Activated CD4-positive, alpha-beta T cell treated with anti-CD3 and anti-CD28 coated beads, Interleukin-2, amount 10 ng/mL, durations not matched to agents 24 days and 14 days (primary cell): ENCODE measurements around the gene TMEM200C. TPM values are rescaled to one million over a fixed set of nuclear protein-coding genes. Genes with fewer than 3 reads are reported as not detected.

Source experiments
- DNase-seq: peaks from one replicate; pipeline ENCODE4 v3.0.0; 2022
- H3K27ac Mint-ChIP-seq: one replicate; pipeline ENCODE4 v1.8.0; 2022; ENCODE audit warnings: mild to moderate bottlenecking, mixed read lengths
- H3K27me3 Mint-ChIP-seq: one replicate; pipeline ENCODE4 v1.8.0; 2022; ENCODE audit warnings: mixed read lengths
- H3K36me3 Mint-ChIP-seq: one replicate; pipeline ENCODE4 v1.8.0; 2022; ENCODE audit warnings: low read depth, mild to moderate bottlenecking, mixed read lengths
- H3K4me1 Mint-ChIP-seq: one replicate; pipeline ENCODE4 v1.8.0; 2021; ENCODE audit warnings: mixed read lengths
- H3K4me3 Mint-ChIP-seq: one replicate; pipeline ENCODE4 v1.8.0; 2022; ENCODE audit warnings: mild to moderate bottlenecking, moderate library complexity, mixed read lengths
- H3K9me3 Mint-ChIP-seq: one replicate; pipeline ENCODE4 v1.8.0; 2021; ENCODE audit warnings: mixed read lengths
- intact Hi-C: fragments of 100-400 bp; cut with micrococcal nuclease; formaldehyde crosslinking; loops from one replicate; pipeline ENCODE4 v1.15.1; 2023
- total RNA-seq: library from RNA; stranded (reverse); gene quantifications from 2 replicates; pipeline ENCODE4 v1.2.3, GENCODE V29; 2022

TMEM200C gene
- total RNA-seq: not detected in 2 replicates

DNA sequence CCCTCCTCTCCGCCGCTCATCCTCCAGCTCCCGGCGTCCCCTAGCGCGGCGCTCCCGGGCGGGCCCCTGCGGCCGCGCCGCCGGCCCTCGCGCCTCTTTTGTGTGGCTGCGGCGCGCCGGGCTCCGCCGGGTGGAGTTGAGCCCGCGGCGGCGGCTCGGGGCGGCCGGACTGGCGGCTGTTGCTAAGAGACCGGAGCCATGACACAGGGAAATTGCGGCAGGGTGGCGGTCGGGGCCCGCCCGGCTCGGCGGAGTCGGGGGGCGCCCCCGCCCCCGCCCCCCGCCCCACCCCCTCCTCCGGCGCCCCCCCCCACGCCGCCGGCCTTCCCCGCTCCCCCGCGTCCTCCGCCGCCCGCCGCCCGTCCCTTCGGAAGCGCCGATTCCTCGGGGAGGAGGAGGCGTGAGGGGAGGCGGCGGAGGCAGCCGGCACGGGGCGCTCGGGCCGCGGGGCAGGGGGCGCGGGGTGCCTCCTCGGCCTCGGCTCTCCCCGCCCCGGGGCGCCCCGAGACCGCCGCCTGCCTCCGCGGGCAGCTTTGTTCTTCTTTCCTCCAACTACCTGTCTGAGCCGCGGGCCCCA, at the start of gene TMEM200C:
TSS of gene TMEM200C (minus strand) at position 224 of the 577 bp plus-strand sequence. CDS start 3,459 bp downstream, outside the sequence.
- no peak for DNase-seq
- no peaks in the 10 kb centered on the region for H3K4me1 Mint-ChIP-seq
- H3K4me3 Mint-ChIP-seq: no peak within 1 kb of the TSS

DNA sequence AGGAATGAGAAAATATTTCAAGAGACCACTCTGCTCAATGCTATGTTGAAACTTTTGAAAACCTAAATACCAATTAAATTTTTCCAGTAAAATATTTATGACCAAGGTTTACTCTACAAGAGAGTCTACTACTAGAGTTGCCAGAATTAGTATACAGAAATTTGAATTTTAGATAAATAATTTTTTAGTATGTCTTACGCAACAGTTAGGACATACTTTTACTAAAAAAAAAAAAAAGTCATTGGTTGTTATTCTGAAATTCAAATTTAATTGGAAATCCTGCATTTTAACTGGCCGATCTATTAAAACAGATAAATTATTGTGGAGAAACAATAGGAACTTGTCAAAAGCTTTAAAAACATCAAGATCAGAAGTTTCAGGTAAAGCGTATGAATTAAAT, 49.1 kb upstream of the TMEM200C start:
- no peak for DNase-seq
- peaks cover 8% of the 10 kb centered on the region for H3K27me3 Mint-ChIP-seq
- intact Hi-C loops: no loop called here

More for the DNA sequence above, at the start of gene TMEM200C:
- H3K9me3 Mint-ChIP-seq: no peaks in the 10 kb centered on the region
- no peaks in the 10 kb centered on the region for H3K36me3 Mint-ChIP-seq
- H3K27ac Mint-ChIP-seq: no peak within 1 kb of the TSS
- peaks cover 72% of the 10 kb centered on the region for H3K27me3 Mint-ChIP-seq
- intact Hi-C loops: loop anchor here (10.0 kb wide), 1 partner anchor 271 kb away; no protein-coding TSS in a partner anchor

DNA sequence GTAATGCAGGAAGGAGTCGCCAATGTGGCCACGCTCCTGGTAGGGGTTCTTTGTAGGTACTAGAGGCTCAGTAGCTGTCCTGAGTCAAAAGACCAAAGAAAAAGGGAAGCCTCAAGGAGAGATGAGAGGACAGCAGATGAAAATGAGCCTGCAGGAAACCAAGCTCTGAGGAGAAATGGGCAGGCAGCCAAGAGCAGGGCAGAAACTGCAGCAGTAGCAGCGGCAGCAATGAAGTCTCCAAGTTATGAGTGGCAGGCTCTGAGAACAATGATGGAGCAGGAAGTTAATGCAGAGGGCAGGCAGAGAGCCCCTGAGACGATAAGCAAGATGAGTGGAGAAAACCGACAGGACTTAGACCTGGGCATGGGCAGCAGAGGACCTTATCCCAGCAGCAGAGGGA, 48.2 kb upstream of the TMEM200C start:
- no peak for DNase-seq
- H3K27me3 Mint-ChIP-seq: peaks cover 8% of the 10 kb centered on the region
- no peaks in the 10 kb centered on the region for H3K36me3 Mint-ChIP-seq
- no peak overlapping the region for H3K4me3 Mint-ChIP-seq
- intact Hi-C loops: no loop called here
- H3K4me1 Mint-ChIP-seq: no peaks in the 10 kb centered on the region
- H3K9me3 Mint-ChIP-seq: no peaks in the 10 kb centered on the region
- no peak overlapping the region for H3K27ac Mint-ChIP-seq

More for the DNA sequence above, 49.1 kb upstream of the TMEM200C start:
- Mint-ChIP-seq H3K36me3 (no peaks in the 10 kb centered on the region), H3K4me1 (no peaks in the 10 kb centered on the region), H3K27ac (no peak overlapping the region), H3K4me3 (no peak overlapping the region), H3K9me3 (no peaks in the 10 kb centered on the region)

DNA sequence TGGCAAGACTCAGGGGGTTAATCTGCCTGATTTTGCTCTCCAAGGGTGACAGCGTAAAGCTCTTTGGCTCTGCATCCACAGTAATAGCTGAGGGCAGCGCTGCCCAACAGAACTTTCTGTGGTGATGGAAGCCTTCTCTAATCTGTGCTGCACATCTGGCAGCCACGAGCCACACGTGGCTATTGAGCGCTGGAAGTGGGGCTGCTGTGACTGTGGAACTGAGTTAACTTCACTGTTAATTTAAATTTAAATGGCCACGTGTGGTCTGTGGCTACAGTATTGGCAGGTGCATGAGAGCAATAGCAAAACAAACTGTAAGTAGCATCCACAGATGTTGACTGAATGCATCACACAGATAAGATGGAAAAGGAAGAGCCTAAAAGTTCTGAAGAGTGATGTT, 47.3 kb upstream of the TMEM200C start:
- intact Hi-C loops: no loop called here
- Mint-ChIP-seq H3K27me3 (peaks cover 8% of the 10 kb centered on the region), H3K36me3 (no peaks in the 10 kb centered on the region), H3K9me3 (no peaks in the 10 kb centered on the region), H3K27ac (no peak overlapping the region), H3K4me3 (no peak overlapping the region), H3K4me1 (no peaks in the 10 kb centered on the region)
- no peak for DNase-seq

DNA sequence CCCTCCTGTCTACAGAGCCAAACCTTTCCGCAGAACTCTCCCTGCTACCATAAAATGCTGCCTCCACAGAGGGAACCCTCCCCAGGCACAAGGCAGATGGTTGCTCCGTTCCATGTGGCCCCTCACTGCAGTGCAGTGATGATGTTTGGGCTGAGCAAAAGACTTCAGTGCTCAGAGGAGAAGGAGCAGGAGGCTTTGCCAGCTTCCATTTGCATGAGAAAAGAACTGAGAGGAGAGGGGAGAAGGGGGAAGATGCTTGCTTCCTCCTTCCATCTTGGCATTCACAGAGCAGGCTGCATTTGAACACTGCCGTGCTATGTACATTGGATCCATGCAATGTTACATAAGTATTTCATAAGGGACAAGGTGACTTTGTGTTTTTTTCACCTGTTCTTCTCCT, 46.6 kb upstream of the TMEM200C start:
- intact Hi-C loops: no loop called here
- H3K36me3 Mint-ChIP-seq: no peaks in the 10 kb centered on the region
- no peak overlapping the region for H3K27ac Mint-ChIP-seq

DNA sequence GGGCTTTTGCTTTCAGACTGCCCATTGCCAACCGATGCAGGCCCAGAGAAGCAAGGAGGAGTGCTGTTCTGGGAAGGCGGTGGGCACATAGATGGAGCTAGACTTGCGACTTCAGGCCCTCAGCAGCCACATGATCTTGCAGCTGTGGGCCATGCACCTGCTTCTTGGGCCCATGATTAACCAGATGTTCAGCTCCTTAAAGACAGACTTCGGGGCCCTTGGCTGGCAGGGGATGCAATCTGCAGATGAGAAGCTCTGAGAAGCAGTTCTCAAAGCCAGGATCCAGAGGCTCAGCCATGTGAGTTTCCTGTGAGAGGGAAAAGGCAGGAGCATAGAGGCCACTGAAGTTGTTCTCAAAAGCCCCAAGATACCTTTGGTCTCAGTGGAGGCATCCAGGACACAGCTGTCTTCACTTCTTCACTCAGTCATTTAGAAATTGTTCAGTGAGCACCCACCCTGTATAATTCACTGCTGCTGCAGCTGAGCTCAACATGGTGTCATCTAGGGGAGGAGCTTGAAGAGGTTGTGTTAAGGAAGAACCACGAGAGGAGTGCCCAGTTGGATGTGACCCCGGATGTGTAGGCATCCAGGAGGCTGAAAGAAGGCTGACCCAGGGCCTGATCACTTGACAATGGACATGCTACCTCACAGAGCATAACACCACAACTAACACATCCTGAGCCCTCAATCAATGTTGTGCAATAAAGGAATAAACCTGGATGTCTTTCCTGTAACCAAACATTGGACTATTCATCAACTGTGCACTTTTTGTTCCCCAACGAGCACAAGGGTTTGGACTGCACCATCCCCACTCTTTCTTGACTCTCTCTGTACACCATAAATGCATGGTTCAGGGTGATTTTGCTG, 44.7 kb upstream of the TMEM200C start:
- intact Hi-C loops: no loop called here
- peaks cover 8% of the 10 kb centered on the region for H3K27me3 Mint-ChIP-seq
- no peak overlapping the region for H3K27ac Mint-ChIP-seq
- no peaks in the 10 kb centered on the region for H3K9me3 Mint-ChIP-seq
- no peak for DNase-seq
- no peaks in the 10 kb centered on the region for H3K4me1 Mint-ChIP-seq
- no peak overlapping the region for H3K4me3 Mint-ChIP-seq
- no peaks in the 10 kb centered on the region for H3K36me3 Mint-ChIP-seq

More for the DNA sequence above, 46.6 kb upstream of the TMEM200C start:
- Mint-ChIP-seq H3K9me3 (no peaks in the 10 kb centered on the region), H3K27me3 (peaks cover 8% of the 10 kb centered on the region), H3K4me3 (no peak overlapping the region), H3K4me1 (no peaks in the 10 kb centered on the region)
- no peak for DNase-seq

DNA sequence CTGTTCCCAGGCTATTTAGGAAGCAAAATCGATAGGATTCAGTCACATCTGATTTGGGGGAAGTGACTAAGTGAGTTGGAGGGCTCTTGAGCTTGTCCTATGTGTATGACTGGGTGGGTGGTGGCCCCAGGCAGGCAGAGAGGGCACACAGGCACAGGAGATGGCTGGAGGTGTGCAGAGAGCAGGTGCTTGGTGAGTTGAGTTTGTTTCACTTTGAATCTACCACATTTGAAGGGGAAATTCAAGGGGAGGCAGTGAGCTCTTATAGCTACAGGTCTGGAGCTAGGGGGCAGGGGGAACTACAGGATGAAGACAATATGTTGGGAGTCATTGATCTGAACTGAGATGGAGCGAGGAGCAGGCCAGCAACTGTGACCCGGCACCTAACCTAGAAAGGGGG, 42.5 kb upstream of the TMEM200C start:
- no peak overlapping the region for H3K4me3 Mint-ChIP-seq
- H3K4me1 Mint-ChIP-seq: no peaks in the 10 kb centered on the region
- no peaks in the 10 kb centered on the region for H3K9me3 Mint-ChIP-seq
- intact Hi-C loops: no loop called here
- no peaks in the 10 kb centered on the region for H3K27me3 Mint-ChIP-seq
- DNase-seq: no peak
- no peak overlapping the region for H3K27ac Mint-ChIP-seq
- no peaks in the 10 kb centered on the region for H3K36me3 Mint-ChIP-seq

DNA sequence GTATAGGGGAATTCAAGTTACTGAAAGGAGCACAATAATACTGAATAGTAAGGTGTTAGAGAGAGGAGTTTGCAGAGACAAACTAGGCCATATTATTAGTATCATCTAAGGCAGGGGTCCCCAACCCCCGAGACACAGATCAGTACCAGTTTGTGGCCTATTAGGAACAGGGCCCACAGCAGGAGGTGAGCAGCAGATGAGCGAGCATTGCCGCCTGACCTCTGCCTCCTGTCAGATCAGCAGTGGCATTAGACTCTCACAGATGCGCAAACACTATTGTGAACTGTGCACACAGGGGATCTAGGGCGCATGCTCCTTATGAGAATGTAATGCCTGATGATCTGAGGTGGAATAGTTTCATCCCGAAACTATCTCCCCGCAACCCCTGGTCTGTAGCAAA, 41.8 kb upstream of the TMEM200C start:
- Mint-ChIP-seq H3K4me3 (no peak overlapping the region), H3K4me1 (no peaks in the 10 kb centered on the region), H3K36me3 (no peaks in the 10 kb centered on the region), H3K27ac (no peak overlapping the region), H3K9me3 (no peaks in the 10 kb centered on the region), H3K27me3 (no peaks in the 10 kb centered on the region)
- DNase-seq: no peak
- intact Hi-C loops: no loop called here

DNA sequence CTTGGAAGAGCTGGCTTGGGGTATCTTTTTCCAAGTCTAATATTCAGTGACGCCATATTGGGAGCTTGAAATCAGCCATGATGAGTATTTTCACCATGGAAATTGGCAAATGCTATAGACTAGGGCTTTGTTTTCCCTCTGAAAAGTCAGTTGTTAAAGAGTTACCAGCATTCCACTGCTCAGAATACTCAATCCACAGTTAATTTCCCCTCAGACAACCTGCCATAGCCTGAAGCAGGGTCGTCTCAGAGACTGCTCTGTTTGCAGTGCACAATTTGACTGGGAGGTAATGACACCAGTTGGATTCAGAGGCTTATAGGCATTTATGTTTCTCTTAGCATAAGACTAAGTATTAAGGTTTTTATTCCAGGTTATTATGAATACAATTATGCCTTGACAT, 35.5 kb upstream of the TMEM200C start:
- Mint-ChIP-seq H3K27me3 (no peaks in the 10 kb centered on the region), H3K4me3 (no peak overlapping the region), H3K9me3 (peaks cover 4% of the 10 kb centered on the region), H3K4me1 (no peaks in the 10 kb centered on the region), H3K27ac (no peak overlapping the region), H3K36me3 (no peaks in the 10 kb centered on the region)
- no peak for DNase-seq
- intact Hi-C loops: no loop called here

DNA sequence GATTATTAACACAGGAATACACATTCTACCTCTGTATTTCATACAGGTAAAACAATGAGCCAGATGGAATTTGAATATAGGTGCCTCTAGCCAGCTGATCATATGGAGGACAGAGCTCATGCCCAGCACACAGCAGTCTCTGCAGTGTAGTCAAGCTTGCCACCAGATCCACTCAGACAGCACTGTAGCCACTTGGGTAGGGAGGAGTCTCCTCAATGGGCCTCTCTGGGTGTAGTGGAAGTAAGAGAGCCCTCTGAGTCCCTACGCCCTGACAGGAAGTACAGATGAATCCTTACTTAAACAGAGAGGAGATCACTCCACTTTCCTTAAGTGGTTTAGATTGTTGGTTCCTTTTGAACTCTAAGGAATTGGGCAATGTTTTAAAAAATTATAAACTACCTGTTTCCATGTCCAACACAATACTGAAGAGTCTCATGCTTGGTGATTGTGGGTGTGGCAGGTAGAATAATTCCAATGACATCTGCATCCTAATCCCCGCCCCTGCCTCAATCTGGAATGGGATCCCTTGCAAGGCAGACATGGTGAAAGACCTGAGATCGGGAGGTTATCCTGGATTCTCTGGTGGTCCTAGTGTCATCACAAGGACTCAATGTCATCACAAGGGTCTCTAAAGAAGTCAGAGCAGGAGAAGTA, 23.0 kb upstream of the TMEM200C start:
- peaks cover 8% of the 10 kb centered on the region for H3K27me3 Mint-ChIP-seq
- H3K4me1 Mint-ChIP-seq: no peaks in the 10 kb centered on the region
- intact Hi-C loops: no loop called here
- H3K4me3 Mint-ChIP-seq: no peak overlapping the region
- DNase-seq: no peak
- H3K9me3 Mint-ChIP-seq: no peaks in the 10 kb centered on the region
- no peaks in the 10 kb centered on the region for H3K36me3 Mint-ChIP-seq
- no peak overlapping the region for H3K27ac Mint-ChIP-seq

DNA sequence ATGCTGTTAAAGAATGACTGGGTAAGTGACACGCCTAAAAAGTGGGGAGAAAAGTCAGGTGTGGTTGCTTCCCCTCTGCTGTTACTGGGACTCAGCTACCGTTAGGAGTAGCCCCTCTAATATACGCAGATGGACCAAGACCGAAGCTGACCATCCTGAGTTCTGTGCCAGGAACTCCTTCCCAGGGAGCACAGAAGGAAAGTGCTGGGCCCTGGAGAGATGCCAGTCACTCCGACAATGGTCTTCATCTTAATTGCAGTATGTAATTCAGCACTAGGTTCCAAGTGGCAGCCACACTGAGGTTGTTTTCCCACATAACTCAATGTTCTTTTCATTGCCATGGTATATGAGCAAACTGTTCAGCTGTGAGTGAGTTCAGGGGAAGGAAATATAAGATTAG, 19.6 kb upstream of the TMEM200C start:
- Mint-ChIP-seq H3K4me3 (no peak overlapping the region), H3K27ac (no peak overlapping the region), H3K4me1 (no peaks in the 10 kb centered on the region), H3K27me3 (peaks cover 1% of the 10 kb centered on the region), H3K9me3 (no peaks in the 10 kb centered on the region), H3K36me3 (no peaks in the 10 kb centered on the region)
- no peak for DNase-seq
- intact Hi-C loops: no loop called here

DNA sequence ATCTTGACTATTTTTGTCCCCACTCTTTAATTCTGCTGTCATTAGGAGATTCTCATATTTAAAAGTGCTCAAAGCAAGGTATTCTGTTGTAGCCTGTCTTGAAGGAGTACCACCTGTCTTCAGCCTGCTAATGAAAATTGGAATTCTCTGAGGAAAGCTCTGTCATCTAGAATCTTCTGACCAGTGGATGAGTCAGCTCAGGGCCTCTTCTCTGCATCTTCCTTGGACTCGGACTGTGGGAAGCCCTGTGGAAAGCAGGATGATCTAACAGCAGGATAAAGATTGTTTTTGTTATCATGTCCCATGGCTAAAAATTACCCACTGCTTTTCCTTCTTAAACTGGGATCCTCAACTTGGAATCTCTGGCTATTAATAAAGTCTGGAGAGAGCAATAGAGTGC, 18.7 kb upstream of the TMEM200C start:
- no peak for DNase-seq
- H3K27ac Mint-ChIP-seq: no peak overlapping the region
- H3K36me3 Mint-ChIP-seq: no peaks in the 10 kb centered on the region
- H3K27me3 Mint-ChIP-seq: peaks cover 1% of the 10 kb centered on the region
- no peak overlapping the region for H3K4me3 Mint-ChIP-seq
- H3K9me3 Mint-ChIP-seq: no peaks in the 10 kb centered on the region
- peaks cover 1% of the 10 kb centered on the region for H3K4me1 Mint-ChIP-seq
- intact Hi-C loops: no loop called here

DNA sequence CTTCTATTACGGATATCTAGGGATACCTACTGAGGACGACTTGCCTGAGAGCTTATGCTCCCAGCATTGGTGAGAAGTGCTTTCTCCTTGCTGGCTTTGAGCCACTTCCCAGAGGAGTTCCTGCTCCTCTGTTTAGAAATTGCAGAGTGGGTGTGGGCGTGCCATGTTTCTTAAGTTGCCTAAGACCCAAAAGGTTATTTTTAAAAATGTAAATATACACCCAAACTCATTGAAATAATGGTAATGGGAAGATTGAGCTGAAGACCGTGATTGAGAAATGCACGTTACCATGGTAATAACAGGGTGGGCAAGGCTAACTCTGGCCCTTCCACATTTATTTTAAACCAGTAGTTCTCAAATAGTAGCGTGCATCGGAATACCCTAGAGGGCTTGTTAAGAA, 17.2 kb upstream of the TMEM200C start:
- Mint-ChIP-seq H3K4me1 (peaks cover 2% of the 10 kb centered on the region), H3K27ac (no peak overlapping the region), H3K27me3 (no peaks in the 10 kb centered on the region), H3K9me3 (no peaks in the 10 kb centered on the region), H3K36me3 (no peaks in the 10 kb centered on the region), H3K4me3 (no peak overlapping the region)
- intact Hi-C loops: no loop called here
- no peak for DNase-seq

DNA sequence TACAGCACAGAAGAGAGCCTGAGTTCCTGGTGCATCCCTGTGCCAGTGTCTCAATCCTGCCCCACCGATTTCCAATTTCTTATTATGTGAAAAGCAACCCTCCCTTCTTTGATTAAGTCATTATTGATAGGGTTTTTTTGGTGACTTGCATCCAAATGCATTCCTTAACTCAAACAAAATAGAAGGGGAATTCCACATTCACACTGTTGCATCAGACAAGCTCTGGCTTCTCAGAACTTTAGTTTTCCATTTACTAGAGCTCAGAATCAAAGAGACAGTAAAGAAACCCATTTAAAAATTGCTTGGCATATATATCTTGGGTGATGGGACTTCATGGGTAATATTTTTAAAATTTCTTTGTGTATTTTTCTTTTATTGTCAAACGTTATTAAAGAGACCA, 13.8 kb upstream of the TMEM200C start:
- Mint-ChIP-seq H3K4me1 (peaks cover 2% of the 10 kb centered on the region), H3K27ac (no peak overlapping the region), H3K36me3 (no peaks in the 10 kb centered on the region), H3K27me3 (peaks cover 2% of the 10 kb centered on the region), H3K9me3 (no peaks in the 10 kb centered on the region), H3K4me3 (no peak overlapping the region)
- DNase-seq: no peak
- intact Hi-C loops: no loop called here
